ENCODE measurements around the gene SOWAHA.
"Not testable (repeated sequence)": the region's sequence is repeated elsewhere in the genome, so short reads cannot be mapped to it uniquely, and the experiment has no call there.

The SOWAHA gene

GRCh38 chr5:132778129-132778528 lies 35.0 kb upstream of the SOWAHA start:
- no peak for DNase-seq

GRCh38 chr5:132778856-132779255 lies 34.2 kb upstream of the SOWAHA start:
- no peak for DNase-seq

GRCh38 chr5:132779961-132780360 lies 33.1 kb upstream of the SOWAHA start:
- no peak for DNase-seq

GRCh38 chr5:132780577-132780976 lies 32.5 kb upstream of the SOWAHA start:
- no peak for DNase-seq

- no peak for DNase-seq
These were observed 32.1 kb upstream of the SOWAHA start for GRCh38 chr5:132781029-132781428.

- DNase-seq, result no peak
These were observed 31.0 kb upstream of the SOWAHA start for GRCh38 chr5:132782101-132782500.

- no peak for DNase-seq
These were observed 27.7 kb upstream of the SOWAHA start for GRCh38 chr5:132785365-132785764.

GRCh38 chr5:132785864-132786263 lies 27.2 kb upstream of the SOWAHA start:
- DNase-seq, result no peak

- no peak for DNase-seq
These were observed 26.0 kb upstream of the SOWAHA start for GRCh38 chr5:132787076-132787475.

GRCh38 chr5:132788508-132788907 lies 24.6 kb upstream of the SOWAHA start:
- DNase-seq, result no peak

- DNase-seq, result no peak
These were observed 23.9 kb upstream of the SOWAHA start for GRCh38 chr5:132788990-132789886.

- DNase-seq, result no peak
These were observed 22.8 kb upstream of the SOWAHA start for GRCh38 chr5:132790201-132790865.

GRCh38 chr5:132791026-132791425 lies 22.1 kb upstream of the SOWAHA start:
- DNase-seq, result no peak

GRCh38 chr5:132797651-132798050 lies 15.5 kb upstream of the SOWAHA start:
- no peak for DNase-seq

GRCh38 chr5:132799392-132799791 lies 13.7 kb upstream of the SOWAHA start:
- no peak for DNase-seq

GRCh38 chr5:132800545-132800944 lies 12.6 kb upstream of the SOWAHA start:
- no peak for DNase-seq

GRCh38 chr5:132802044-132802684 lies 10.9 kb upstream of the SOWAHA start:
- DNase-seq, result no peak

- DNase-seq, result not testable (repeated sequence)
These were observed 10.4 kb upstream of the SOWAHA start for GRCh38 chr5:132802685-132803066.

- DNase-seq, result not testable (repeated sequence)
These were observed 8.9 kb upstream of the SOWAHA start for GRCh38 chr5:132804219-132804618.

- not testable (repeated sequence) for DNase-seq
These were observed 7.2 kb upstream of the SOWAHA start for GRCh38 chr5:132805872-132806271.

GRCh38 chr5:132806804-132807162 lies 6.3 kb upstream of the SOWAHA start:
- DNase-seq, result not testable (repeated sequence)

GRCh38 chr5:132807163-132807838 lies 5.8 kb upstream of the SOWAHA start:
- no peak for DNase-seq

- DNase-seq, result no peak
These were observed 4.7 kb upstream of the SOWAHA start for GRCh38 chr5:132808448-132808847.
